Activated CD8-positive, alpha-beta memory T cell treated with anti-CD3 and anti-CD28 coated beads for 48 hours (primary cell): ENCODE measurements around the gene EBPL.

Source experiments
- DNase-seq, 3 experiments: peaks; one replicate each; pipeline ENCODE4 v3.0.0-alpha.2; 2020; ENCODE audit warnings: low read depth in 2 of 3, low spot score in 2 of 3

The EBPL gene

GRCh38 chr13:49676581-49677298 lies 14.5 kb downstream of the EBPL start:
- DNase-seq, result no peak

DNA sequence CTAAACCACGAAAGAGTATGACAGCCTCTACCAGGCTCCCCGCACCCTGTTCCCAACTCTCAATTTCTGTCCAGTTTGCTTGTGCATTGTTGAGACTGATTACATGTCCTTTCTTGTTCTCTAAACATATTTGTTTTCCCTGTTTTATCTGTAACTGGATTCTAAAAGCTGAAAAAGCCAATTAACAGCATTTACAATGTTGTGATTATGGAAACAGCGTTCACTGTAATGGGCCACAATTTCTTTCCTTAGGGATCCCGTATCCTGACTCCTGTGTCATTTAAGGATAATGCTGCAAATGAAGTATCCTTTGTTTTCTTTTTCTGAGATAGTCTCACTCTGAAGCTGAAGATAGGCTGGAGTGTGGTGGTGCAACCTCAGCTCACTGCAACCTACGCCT lies 20.5 kb downstream of the EBPL start:
- no peak for DNase-seq

GRCh38 chr13:49669735-49670309 lies 21.5 kb downstream of the EBPL start:
- DNase-seq, result no peak

DNA sequence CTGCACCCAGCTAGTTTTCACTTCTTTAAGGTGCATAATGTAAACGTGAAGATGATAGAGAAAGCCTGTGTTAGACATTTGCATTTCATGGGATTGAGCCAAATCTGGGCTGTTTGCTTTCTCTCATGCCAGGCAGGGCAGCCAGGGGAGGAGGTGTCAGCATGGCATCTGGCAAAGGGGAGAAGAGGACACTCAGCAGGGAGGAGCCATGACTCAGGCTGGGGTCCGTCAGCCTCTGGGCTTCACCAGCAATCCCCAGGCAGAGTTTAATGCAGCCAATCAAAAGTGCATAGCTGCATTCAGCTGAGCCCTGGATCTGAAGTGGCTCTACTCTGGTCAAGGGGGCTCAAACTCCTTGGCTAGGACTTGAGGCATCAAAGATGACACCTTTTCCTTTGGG lies 23.5 kb downstream of the EBPL start:
- DNase-seq, result no peak

DNA sequence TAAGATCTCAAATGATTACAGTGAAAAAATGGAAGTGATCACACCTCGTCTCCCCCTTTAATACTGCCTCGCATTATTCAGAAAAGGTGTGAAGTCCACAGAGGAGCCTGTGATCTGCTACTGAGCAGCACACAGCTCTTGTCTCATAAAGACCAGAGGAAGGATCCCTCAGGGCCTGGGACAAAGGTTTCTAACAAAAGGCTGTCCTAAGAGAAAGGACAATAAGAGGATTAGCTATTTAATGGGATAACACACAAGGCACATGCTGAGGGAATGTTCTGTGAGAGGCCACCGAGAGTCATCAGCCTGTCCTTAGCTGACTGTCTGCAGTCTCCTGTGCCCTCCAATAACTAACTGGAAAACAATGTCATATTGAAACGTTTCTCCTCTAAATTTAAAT lies 26.7 kb downstream of the EBPL start:
- DNase-seq, result no peak

DNA sequence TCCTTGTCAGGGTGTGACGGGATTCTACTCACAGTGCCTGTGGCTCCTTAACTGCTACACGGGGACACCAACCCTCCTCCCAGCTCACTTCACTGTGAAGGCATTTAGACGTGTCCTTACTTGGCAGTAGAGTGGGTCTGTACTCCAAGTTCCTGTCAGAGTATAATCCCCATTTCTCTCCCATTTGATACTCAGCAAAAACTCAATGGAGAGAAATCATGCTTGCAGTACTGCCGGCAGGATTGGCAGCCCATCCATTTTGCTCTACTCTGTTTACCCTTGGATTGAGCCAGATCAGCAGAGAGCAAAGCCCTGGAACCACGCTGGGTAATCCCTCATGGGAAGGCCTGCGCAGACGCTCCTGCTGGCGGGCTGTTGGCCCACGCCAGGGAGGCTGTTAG lies 34.0 kb downstream of the EBPL start:
- no peak for DNase-seq

DNA sequence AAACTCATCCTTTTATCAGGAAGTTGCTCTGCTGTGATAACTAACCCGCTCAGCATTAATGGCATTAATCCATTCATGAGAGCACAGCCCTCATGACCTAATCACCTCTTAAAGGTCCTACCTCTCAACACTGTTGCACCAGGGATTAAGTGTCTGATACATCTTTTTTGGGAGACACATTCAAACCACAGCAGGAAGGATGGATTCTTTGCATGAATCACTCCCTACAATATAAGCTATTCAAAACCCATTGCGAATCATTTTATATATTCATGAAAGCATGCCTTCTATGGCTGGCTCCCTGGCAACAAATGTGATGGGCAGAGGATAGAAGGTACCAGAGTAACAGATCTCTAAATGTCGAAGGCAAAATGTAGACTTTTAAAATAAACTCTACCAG lies 35.4 kb downstream of the EBPL start:
- no peak for DNase-seq

DNA sequence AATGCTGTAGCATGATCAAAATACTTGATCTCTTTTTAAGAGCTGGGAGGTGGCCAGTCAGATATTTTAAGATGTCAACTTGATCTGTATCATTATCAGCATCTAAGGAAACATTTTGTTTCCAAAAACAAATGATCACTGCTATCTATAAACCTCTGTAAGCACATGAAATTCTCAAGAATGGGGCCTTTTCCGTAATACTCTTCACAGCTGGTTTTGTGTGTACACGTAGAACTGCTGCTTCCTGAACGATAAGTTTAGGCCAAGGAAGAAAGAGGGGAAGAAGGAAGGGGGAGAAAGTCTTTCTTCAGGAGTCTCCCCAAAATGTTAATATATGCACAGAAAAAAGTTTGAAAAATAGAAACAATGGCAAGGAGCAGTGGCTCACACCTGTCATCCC lies 37.3 kb downstream of the EBPL start:
- DNase-seq, result no peak

DNA sequence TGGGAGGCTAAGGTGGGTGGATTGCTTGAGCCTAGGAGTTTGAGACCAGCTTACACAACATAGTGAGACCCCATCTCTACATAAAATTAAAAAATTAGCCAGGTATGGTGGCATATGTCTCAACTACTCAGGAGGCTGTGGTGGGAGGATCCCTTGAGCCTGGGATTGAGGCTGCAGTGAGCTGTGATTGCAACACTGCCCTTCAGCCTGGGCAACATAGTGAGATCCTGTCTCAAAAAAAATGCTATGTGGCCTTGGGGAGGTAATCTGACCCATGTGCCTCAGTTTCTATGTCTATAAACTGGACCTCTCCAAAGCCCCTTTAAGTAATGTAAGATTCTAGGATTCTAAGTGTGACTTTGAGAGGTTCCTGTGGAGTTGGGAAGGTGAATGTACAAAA lies 37.8 kb downstream of the EBPL start:
- no peak for DNase-seq

GRCh38 chr13:49652355-49653305 lies 38.7 kb downstream of the EBPL start:
- no peak for DNase-seq

- no peak for DNase-seq
Measured at GRCh38 chr13:49651570-49652354, 39.5 kb downstream of the EBPL start.

DNA sequence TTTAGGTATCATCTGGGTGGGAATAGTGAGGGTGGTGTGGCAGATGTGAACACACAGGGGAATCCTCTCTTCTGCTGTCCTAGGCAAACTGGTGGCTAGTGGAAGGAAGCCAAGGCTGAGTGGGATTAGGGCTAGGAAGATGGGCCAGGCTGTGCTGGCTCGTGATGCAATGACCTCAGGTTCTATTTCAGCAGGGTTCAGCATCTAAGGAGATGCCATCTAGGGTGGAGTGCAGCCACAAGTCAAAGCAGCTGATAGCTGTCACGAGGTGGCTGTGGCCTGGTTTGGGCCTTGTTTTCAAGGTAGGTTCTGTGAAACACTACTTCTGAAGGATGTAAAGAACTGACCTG lies 41.3 kb downstream of the EBPL start:
- no peak for DNase-seq

GRCh38 chr13:49649244-49649962 lies 41.9 kb downstream of the EBPL start:
- DNase-seq, result no peak

GRCh38 chr13:49646688-49647087 lies 44.6 kb downstream of the EBPL start:
- no peak for DNase-seq

DNA sequence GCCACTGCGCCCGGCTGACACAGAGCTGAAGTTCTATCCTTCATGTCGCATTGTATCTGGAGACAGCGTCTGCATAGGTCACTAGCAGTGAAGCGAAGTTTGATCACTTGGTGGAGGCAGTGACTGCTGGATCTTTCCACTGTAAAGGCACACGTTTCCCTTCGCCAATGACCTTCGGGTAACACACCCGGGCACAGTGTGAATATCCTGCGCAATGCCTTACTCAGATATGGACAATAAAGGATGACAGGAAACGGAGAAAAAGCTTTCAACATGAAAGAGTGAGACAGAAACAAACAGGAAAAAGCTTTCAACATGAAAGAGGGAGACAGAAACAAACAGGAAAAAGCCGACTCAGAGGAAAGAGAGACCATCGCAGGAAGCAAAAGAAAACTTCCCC lies 45.8 kb downstream of the EBPL start:
- no peak for DNase-seq

GRCh38 chr13:49643035-49643646 lies 48.1 kb downstream of the EBPL start:
- DNase-seq, result no peak

DNA sequence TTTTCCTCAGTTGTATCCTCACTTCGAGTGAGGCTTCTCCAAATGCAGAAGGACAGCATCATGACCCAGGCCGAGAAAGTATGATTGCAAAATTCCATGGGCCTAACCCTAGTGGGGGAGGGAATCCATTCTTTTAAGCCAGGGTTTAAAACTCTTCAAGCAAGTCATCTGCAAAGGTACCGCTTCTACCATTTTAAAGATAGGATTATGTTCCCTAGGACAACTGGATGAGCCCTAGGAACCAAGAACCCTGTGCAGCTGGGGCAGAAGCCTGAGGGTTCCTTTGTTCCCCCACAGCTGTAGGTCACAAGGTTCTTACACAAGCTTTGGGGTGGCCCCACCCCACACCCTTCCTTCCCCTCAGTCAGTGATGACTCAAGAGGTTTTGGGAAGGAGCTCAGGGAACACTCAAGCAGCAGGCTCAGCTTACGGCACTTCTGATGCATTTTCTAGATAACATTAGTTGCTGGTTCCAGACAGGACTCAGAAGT lies 49.4 kb downstream of the EBPL start:
- no peak for DNase-seq

GRCh38 chr13:49638744-49639072 lies 52.6 kb downstream of the EBPL start:
- no peak for DNase-seq

GRCh38 chr13:49638030-49638743 lies 53.1 kb downstream of the EBPL start:
- no peak for DNase-seq

DNA sequence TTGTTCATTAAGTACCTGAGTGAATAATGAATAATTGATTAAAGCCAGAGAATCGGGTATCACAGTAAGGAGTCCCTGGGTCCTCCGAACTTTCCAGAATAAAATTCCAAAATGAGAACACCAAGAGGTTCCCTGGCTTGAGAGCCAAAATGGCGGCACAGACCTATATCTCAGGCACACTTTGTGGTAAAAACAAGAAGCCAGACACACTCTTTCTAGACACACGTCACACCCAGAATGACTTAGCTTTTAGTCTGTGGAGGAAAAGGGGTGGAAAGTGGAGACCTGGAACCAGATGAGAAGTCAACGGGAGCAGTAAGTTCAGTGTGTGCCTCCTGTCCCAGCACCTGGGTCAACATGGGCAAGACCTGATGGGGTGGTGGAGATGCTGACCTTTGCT lies 54.6 kb downstream of the EBPL start:
- no peak for DNase-seq
